GM18909 (cell line): ENCODE measurements around the gene CYTH1.

ENCODE experiments used
- ATAC-seq: cut with Tn5 transposase; IDR thresholded peaks from one replicate; pipeline ENCODE4 v1.9.1; 2021; ENCODE audit warnings: mild to moderate bottlenecking; ENCODE audit not compliant: unreplicated experiment, poor library complexity

Gene CYTH1

DNA sequence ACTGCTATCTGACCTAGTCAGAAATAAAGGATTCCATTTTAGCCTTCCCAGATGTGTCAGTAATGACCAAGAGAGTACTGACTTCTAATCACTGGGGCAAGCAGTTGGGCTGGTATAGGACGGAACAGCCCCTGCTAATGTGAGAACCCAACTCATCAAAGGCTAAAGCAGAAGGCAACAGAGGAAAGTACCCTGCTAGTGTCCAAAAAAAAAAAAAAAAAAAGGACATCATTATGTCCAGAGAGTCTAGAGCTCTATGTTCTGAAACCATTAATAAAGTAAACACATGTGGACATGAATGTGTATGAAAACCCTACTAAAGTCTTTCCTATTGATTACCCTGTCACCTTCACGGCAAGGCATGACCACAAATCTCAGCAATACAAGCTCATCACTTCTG lies 85.0 kb downstream of the CYTH1 start:
- ATAC-seq: no peak

GRCh38 chr17:78696016-78696982 lies 85.8 kb downstream of the CYTH1 start:
- ATAC-seq: no peak

DNA sequence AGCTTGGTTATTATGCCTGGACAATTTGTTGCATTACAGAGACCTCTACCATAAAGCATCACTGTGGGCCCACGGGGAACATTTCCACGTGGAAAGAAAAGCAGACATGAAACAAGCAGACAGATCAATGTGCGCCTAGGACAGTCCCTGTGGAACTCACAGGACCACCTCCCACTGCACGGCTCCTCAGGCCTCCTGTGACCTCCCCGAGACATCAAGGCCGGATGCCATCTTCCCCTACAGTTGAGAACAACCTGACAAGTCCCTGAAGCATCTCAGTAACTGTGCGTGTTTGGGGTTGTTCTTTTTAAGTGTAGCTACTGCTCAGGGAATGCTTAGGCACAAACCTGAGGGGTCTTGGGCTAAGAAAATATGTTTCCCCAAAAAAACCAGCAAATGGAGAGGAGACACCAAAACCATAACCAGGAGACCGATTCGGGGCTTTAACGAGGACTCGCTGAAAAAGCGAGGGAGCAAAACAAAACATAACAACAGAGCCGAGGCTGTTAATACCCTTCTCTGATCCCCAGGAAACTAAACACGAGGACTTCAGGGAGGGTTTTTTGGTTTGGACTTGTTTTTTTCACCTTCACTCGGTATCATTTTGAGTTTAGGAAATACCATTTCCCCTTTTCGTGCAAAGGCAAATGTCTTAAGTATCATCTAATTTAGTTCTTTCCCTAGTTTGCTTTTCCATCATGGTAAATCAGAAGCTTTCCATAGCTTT lies 87.1 kb downstream of the CYTH1 start:
- ATAC-seq: no peak

DNA sequence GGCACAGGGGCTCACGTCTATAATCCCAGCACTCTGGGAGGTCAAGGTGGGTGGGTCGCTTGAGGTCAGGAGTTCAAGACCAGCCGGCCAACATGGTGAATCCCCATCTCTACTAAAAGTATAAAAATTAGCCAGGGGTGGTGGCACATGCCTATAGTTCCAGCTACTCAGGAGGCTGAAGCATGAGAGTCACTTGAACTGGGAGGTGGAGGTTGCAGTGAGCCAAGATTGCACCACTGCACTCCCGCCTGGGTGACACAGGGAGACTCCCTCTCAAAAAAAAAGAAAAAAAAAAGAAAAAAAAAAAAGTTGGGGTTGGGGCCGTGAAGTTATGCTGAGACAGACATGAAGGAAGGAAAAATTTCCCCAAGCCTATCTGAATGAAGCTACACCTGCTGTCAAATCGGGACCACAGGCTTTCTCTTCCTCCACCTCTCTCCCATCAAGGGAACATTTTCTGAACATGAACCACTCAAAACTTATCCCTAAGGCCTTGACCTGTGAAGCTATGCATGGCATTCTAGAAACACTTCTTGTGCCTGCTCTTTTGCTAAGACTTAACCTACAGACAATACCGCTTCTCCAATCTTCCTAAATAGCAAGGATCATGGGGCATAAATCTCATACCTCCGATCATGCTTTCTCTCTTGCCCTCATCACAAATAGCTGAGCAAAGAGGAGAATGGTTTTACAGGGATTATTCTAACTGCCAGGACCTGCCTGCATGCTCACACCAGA lies 88.6 kb downstream of the CYTH1 start:
- ATAC-seq: no peak

- ATAC-seq: no peak
Observed at GRCh38 chr17:78692460-78693010, 89.5 kb downstream of the CYTH1 start.

GRCh38 chr17:78689029-78689428 lies 93.0 kb downstream of the CYTH1 start:
- ATAC-seq: no peak

- ATAC-seq: no peak
Observed at GRCh38 chr17:78687944-78688343, 94.1 kb downstream of the CYTH1 start.

DNA sequence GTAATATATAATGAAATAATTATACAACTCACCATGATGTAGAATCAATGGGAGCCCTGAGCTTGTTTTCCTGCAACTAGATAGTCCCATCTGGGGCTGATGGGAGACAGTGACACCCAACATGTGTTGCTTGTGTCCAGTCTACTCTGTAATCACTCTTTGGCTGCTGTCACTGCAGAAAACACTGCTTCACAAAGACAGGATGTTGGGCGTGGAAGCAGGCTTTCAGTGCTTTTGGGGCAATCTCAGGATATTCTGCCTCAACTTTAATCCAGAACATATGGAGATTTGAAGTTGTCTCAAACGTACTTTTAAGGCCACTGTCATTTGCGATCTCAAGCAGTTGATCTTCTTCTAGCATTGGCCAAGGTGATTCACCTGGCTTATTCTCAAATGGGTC lies 94.9 kb downstream of the CYTH1 start:
- ATAC-seq: no peak

GRCh38 chr17:78684026-78684425 lies 98.0 kb downstream of the CYTH1 start:
- ATAC-seq: no peak

GRCh38 chr17:78683408-78683961 lies 98.6 kb downstream of the CYTH1 start:
- ATAC-seq: no peak

DNA sequence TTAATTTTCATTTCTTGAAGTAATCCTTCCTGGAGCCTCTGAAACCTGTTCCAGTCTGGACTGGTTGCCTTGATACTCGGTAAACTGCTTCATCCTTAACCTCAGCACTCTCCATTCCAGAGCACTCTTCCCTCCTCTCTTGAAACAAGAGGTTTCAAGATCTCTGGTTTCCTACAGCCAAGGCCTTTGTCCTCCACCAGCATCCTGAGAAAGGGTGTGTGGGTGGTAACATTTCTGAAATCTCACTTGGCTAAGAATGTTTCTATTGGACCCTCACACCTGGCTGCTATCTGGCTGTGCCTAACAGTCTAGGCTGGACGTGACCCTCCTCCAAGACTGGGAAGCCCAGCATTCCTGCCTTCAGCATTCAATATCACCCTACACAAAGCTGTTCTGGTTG lies 99.7 kb downstream of the CYTH1 start:
- ATAC-seq: no peak

GRCh38 chr17:78680436-78680835 lies 101.6 kb downstream of the CYTH1 start:
- ATAC-seq: no peak

GRCh38 chr17:78679495-78680395 lies 102.3 kb downstream of the CYTH1 start:
- no peak for ATAC-seq

GRCh38 chr17:78678711-78679110 lies 103.4 kb downstream of the CYTH1 start:
- no peak for ATAC-seq

DNA sequence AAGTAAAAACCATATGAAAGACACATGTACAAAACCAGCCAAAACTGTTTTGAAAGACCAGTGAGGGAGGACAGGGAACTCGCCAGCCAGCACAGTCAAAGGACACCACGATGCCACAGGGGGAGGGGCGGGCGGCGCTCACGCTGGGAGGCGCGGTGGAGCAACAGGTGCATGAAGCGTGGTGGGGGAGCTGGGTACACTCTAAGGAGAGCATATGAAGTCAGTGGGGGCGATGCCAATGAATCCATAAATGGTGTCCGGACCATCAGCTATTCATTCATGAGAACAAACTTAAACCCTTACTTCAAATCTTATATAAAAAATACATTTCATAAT lies 103.9 kb downstream of the CYTH1 start:
- ATAC-seq: no peak

GRCh38 chr17:78677303-78678221 lies 104.5 kb downstream of the CYTH1 start:
- ATAC-seq: no peak

- no peak for ATAC-seq
Observed at GRCh38 chr17:78676412-78677302, 105.4 kb downstream of the CYTH1 start.
